ENCODE data around the gene POLR2B. TPM values are rescaled to one million over a fixed set of nuclear protein-coding genes. Genes with fewer than 3 reads are reported as not detected.

The POLR2B gene
- total RNA-seq, 1 experiment from 2014 or later = 129 TPM

DNA sequence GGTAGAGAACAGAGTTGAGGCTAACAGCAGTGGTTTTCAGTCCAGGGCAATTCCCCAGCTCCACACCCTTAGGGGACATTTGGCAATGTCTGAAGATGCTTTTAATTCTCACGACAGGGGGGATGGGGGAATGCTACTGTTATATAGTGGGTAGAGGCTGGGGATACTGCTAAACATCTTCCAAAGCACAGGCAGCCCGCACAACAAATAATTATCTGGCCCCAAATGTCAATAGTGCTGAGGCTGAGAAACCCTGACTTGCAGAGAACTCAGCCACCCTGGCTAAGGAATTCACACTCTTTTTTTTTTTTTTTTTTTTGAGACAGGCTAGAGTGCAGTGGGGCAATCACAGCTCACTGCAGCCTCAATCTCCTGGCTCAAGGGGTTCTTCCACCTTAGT, 60.6 kb downstream of the POLR2B start:
- TF ChIP-seq TCF7L2 (IDR thresholded peaks at IDR 0.05; ENCODE audit: borderline replicate concordance, extremely low read depth, insufficient read depth, insufficient read length) (no peak), POLR2AphosphoS5 (IDR thresholded peaks at IDR 0.05; ENCODE audit: low read depth, low read length) (no peak)
- TF ChIP-seq, protein P1, sequence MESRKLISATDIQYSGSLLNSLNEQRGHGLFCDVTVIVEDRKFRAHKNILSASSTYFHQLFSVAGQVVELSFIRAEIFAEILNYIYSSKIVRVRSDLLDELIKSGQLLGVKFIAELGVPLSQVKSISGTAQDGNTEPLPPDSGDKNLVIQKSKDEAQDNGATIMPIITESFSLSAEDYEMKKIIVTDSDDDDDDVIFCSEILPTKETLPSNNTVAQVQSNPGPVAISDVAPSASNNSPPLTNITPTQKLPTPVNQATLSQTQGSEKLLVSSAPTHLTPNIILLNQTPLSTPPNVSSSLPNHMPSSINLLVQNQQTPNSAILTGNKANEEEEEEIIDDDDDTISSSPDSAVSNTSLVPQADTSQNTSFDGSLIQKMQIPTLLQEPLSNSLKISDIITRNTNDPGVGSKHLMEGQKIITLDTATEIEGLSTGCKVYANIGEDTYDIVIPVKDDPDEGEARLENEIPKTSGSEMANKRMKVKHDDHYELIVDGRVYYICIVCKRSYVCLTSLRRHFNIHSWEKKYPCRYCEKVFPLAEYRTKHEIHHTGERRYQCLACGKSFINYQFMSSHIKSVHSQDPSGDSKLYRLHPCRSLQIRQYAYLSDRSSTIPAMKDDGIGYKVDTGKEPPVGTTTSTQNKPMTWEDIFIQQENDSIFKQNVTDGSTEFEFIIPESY (IDR thresholded peaks at IDR 0.05; ENCODE audit: extremely low read depth, insufficient replicate concordance, low read length) = no peak
- RAD21 ChIA-PET (ENCODE audit: low non-redundant PET in 1 of 2, low total read pairs in 2 of 2, uncharacterized antibody in 2 of 2, unreplicated experiment in 2 of 2) = no interaction called here
- Histone ChIP-seq H2AFZ (ENCODE audit: low read depth, low read length, poor library complexity, severe bottlenecking) (no peak overlapping the region), H3K79me2 (ENCODE audit: insufficient read depth, low read length) (no peaks in the 10 kb centered on the region), H3K4me2 (ENCODE audit: low read length) (no peak overlapping the region), H3K9me3 (ENCODE audit: control insufficient read depth in 1 of 2, insufficient read depth in 1 of 2, low read depth in 1 of 2, low read length in 2 of 2) (no peaks in the 10 kb centered on the region), H3K9ac (ENCODE audit: low read length) (no peak overlapping the region), H3K4me3 (replicated peaks in 1 of 2; ENCODE audit: low read depth in 1 of 2, low read length in 2 of 2) (no peak overlapping the region), H4K20me1 (ENCODE audit: insufficient read depth) (0 out of 2 replicates have a peak, but pooled peaks cover 3% of the 10 kb centered on the region), H3K4me1 (ENCODE audit: control insufficient read depth in 1 of 2, insufficient read depth in 2 of 2, low read length in 2 of 2) (0 out of 4 replicates have a peak, but pooled peaks cover 3 to 4% of the 10 kb centered on the region in 2 experiments), H3K27me3 (ENCODE audit: insufficient read depth, low read length) (no peaks in the 10 kb centered on the region), H3K36me3 (ENCODE audit: control insufficient read depth in 1 of 2, insufficient read depth in 2 of 2, low read length in 2 of 2) (no peaks in the 10 kb centered on the region), H3K9me2 (ENCODE audit: insufficient read depth) (no peaks in the 10 kb centered on the region), H3K27ac (ENCODE audit: low read depth, low read length) (no peak overlapping the region)
- BruUV-seq (replicated peaks) = no TSS peak
- ATAC-seq (no peak), DNase-seq (ENCODE audit: low read depth, low spot score) (no peak)
- intact Hi-C loops (cut with micrococcal nuclease) = loop anchor here (2.0 kb wide), 1 partner anchor 123 kb away; no protein-coding TSS in a partner anchor
- POLR2A ChIA-PET = no interaction called here
- CTCF ChIA-PET = interaction anchor here (1.2 kb wide), 1 partner anchor 124 kb away, joined by 7 read pairs; no protein-coding TSS in a partner anchor

DNA sequence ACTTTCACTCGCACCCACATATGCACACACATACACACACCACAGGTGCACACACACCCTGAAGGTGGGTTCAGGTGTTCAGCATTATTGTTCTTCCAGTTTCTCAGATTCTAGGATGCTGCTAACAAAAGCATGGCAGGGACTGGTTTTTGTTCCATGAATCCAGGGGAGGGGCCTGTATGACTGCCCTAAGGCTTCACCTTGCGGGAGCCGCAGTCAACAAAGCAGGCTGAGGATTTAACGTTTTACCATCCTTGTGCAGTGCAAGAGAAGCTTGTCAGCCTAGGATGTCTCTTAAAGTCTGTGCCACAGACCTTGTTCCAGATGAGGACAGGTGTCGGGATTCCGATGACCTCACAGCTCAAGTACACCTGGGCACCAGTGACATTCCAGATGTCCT, 61.8 kb downstream of the POLR2B start:
- intact Hi-C loops (cut with micrococcal nuclease) = no loop called here
- CTCF ChIA-PET = no interaction called here
- 0 out of 4 replicates have a peak, but pooled peaks cover 0 to 4% of the 10 kb centered on the region in 2 experiments for H3K4me1 ChIP-seq (ENCODE audit: control insufficient read depth in 1 of 2, insufficient read depth in 2 of 2, low read length in 2 of 2)

More for the DNA sequence above, 61.8 kb downstream of the POLR2B start:
- TF ChIP-seq POLR2A (IDR thresholded peaks at IDR 0.05; ENCODE audit: borderline replicate concordance, extremely low read depth, insufficient read depth, insufficient read length) (no peak), EGR1 (IDR thresholded peaks at IDR 0.05; ENCODE audit: low read depth) (no peak), SP1 (IDR thresholded peaks at IDR 0.05; ENCODE audit: low read depth) (no peak), RAD21 (IDR thresholded peaks at IDR 0.05; ENCODE audit: low read depth) (no peak), CEBPB (IDR thresholded peaks at IDR 0.05; ENCODE audit: low read depth) (no peak), TCF7L2 (IDR thresholded peaks at IDR 0.05; ENCODE audit: borderline replicate concordance, extremely low read depth, insufficient read depth, insufficient read length) (no peak), EZH2phosphoT487 (IDR thresholded peaks at IDR 0.05; ENCODE audit: borderline replicate concordance) (no peak), SRF (IDR thresholded peaks at IDR 0.05; ENCODE audit: low read depth) (no peak), CBX3 (IDR thresholded peaks at IDR 0.05; ENCODE audit: low read depth) (no peak), FOSL1 (IDR thresholded peaks at IDR 0.05; ENCODE audit: low read depth) (no peak)
- TF ChIP-seq, protein P2, sequence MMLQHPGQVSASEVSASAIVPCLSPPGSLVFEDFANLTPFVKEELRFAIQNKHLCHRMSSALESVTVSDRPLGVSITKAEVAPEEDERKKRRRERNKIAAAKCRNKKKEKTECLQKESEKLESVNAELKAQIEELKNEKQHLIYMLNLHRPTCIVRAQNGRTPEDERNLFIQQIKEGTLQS (IDR thresholded peaks at IDR 0.05) = no peak
- no peak for DNase-seq (ENCODE audit: low read depth, low spot score)
- Histone ChIP-seq H3K27me3 (ENCODE audit: insufficient read depth, low read length) (no peaks in the 10 kb centered on the region), H3K4me3 (replicated peaks in 1 of 2; ENCODE audit: low read depth in 1 of 2, low read length in 2 of 2) (no peak overlapping the region), H3K79me2 (ENCODE audit: insufficient read depth, low read length) (no peaks in the 10 kb centered on the region), H3K4me2 (ENCODE audit: low read length) (no peak overlapping the region), H3K9me2 (ENCODE audit: insufficient read depth) (no peaks in the 10 kb centered on the region), H4K20me1 (ENCODE audit: insufficient read depth) (no peaks in the 10 kb centered on the region), H3K36me3 (ENCODE audit: control insufficient read depth in 1 of 2, insufficient read depth in 2 of 2, low read length in 2 of 2) (no peaks in the 10 kb centered on the region), H3K27ac (ENCODE audit: low read depth, low read length) (no peak overlapping the region), H3K9ac (ENCODE audit: low read length) (no peak overlapping the region), H2AFZ (ENCODE audit: low read depth, low read length, poor library complexity, severe bottlenecking) (no peak overlapping the region), H3K9me3 (ENCODE audit: control insufficient read depth in 1 of 2, insufficient read depth in 1 of 2, low read depth in 1 of 2, low read length in 2 of 2) (no peaks in the 10 kb centered on the region)
- POLR2A ChIA-PET = no interaction called here
- no peak for ATAC-seq
- RAD21 ChIA-PET (ENCODE audit: low non-redundant PET in 1 of 2, low total read pairs in 2 of 2, uncharacterized antibody in 2 of 2, unreplicated experiment in 2 of 2) = no interaction called here
- no TSS peak for BruUV-seq (replicated peaks)
